Mammary epithelial cell (primary cell): ENCODE data around the gene ZNF24.

Experiments
- EZH2 ChIP-seq: IDR thresholded peaks from 2 replicates; pipeline ENCODE4 v1.6.1; 2012; ENCODE audit warnings: low read length, inconsistent platforms, borderline replicate concordance
- TF ChIP-seq, protein P1 (sequence below), 2 donors: IDR thresholded peaks in 1 of 2; conservative IDR thresholded peaks in 1 of 2; 2 replicates each; pipeline ENCODE4 v1.5.1; 2011 to 2012; ENCODE audit warnings: inconsistent platforms in 2 of 2, low read length in 2 of 2, mild to moderate bottlenecking in 2 of 2, control low read depth in 1 of 2, low read depth in 1 of 2; ENCODE audit not compliant: insufficient read depth in 1 of 2; ENCODE audit errors: extremely low read depth in 1 of 2

DNA sequence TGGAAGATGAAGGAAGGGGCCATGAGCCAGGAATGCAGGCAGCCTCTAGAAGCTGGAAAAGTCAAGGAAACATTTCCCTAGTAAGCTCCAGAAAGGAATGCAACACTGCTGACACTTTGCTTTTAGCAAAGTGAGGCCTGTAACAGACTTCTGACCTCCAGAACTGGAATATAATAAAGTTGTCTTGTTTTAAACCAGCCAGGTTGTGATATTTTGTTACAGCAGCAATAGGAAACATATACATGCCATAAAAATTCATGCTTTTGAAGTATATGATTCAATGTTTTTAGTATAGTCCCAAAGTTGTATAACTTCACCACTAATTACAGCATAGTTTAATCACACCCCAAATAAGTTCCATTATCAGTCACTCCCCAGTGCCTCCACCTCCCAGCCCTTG is 48.2 kb upstream of the ZNF24 start:
- TF ChIP-seq, protein P1, sequence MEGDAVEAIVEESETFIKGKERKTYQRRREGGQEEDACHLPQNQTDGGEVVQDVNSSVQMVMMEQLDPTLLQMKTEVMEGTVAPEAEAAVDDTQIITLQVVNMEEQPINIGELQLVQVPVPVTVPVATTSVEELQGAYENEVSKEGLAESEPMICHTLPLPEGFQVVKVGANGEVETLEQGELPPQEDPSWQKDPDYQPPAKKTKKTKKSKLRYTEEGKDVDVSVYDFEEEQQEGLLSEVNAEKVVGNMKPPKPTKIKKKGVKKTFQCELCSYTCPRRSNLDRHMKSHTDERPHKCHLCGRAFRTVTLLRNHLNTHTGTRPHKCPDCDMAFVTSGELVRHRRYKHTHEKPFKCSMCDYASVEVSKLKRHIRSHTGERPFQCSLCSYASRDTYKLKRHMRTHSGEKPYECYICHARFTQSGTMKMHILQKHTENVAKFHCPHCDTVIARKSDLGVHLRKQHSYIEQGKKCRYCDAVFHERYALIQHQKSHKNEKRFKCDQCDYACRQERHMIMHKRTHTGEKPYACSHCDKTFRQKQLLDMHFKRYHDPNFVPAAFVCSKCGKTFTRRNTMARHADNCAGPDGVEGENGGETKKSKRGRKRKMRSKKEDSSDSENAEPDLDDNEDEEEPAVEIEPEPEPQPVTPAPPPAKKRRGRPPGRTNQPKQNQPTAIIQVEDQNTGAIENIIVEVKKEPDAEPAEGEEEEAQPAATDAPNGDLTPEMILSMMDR (conservative IDR thresholded peaks at IDR 0.05 in 1 of 2, IDR thresholded peaks at IDR 0.05 in 1 of 2; ENCODE audit: extremely low read depth in 1 of 2, insufficient read depth in 1 of 2, low read depth in 1 of 2, low read length in 2 of 2), result no peak
- TF ChIP-seq EZH2, result no peak
